GM18858 (cell line): ENCODE data around the gene SPRING1.
A peak's percentile ranks its signal among the peaks of the same experiment; 100 is the strongest.
"Not testable (repeated sequence)": the region's sequence is repeated elsewhere in the genome, so short reads cannot be mapped to it uniquely, and the experiment has no call there.

Experiments used
- ATAC-seq: cut with Tn5 transposase; IDR thresholded peaks from one replicate; pipeline ENCODE4 v1.9.1; 2021; ENCODE audit not compliant: unreplicated experiment

Gene SPRING1

GRCh38 chr12:116737774-116738657, at the start of gene SPRING1, which contains the start of gene RNFT2:
Gene SPRING1 (minus strand): TSS chr12:116738069. CDS start chr12:116737900, 169 bp downstream.
Gene RNFT2 (plus strand): TSS chr12:116738315. CDS start chr12:116740498, 2,183 bp downstream.
- ATAC-seq = peak; percentile 95

- ATAC-seq = no peak
Observed at GRCh38 chr12:116784238-116784612, 46.4 kb upstream of the SPRING1 start.

GRCh38 chr12:116783525-116784237, 45.8 kb upstream of the SPRING1 start:
- ATAC-seq = no peak

- no peak for ATAC-seq
Observed at GRCh38 chr12:116780942-116781341, 43.1 kb upstream of the SPRING1 start.

GRCh38 chr12:116779597-116779996, 41.7 kb upstream of the SPRING1 start:
- ATAC-seq = no peak

- ATAC-seq = no peak
Observed at GRCh38 chr12:116777245-116777644, 39.4 kb upstream of the SPRING1 start.

GRCh38 chr12:116774020-116774419, 36.2 kb upstream of the SPRING1 start:
- no peak for ATAC-seq

GRCh38 chr12:116773276-116773731, 35.4 kb upstream of the SPRING1 start:
- no peak for ATAC-seq

GRCh38 chr12:116771651-116772050, 33.8 kb upstream of the SPRING1 start:
- no peak for ATAC-seq

- ATAC-seq = no peak
Observed at GRCh38 chr12:116766746-116767145, 28.9 kb upstream of the SPRING1 start.

- ATAC-seq = no peak
Observed at GRCh38 chr12:116766285-116766684, 28.4 kb upstream of the SPRING1 start.

GRCh38 chr12:116765271-116765670, 27.4 kb upstream of the SPRING1 start:
- ATAC-seq = no peak

GRCh38 chr12:116761499-116761898, 23.6 kb upstream of the SPRING1 start:
- ATAC-seq = no peak

GRCh38 chr12:116760622-116761020, 22.8 kb upstream of the SPRING1 start:
- no peak for ATAC-seq

- no peak for ATAC-seq
Observed at GRCh38 chr12:116759783-116760621, 22.1 kb upstream of the SPRING1 start.

GRCh38 chr12:116754783-116755182, 16.9 kb upstream of the SPRING1 start:
- ATAC-seq = not testable (repeated sequence)

- not testable (repeated sequence) for ATAC-seq
Observed at GRCh38 chr12:116754097-116754496, 16.2 kb upstream of the SPRING1 start.

GRCh38 chr12:116750298-116750697, 12.4 kb upstream of the SPRING1 start:
- no peak for ATAC-seq

- no peak for ATAC-seq
Observed at GRCh38 chr12:116749884-116750283, 12.0 kb upstream of the SPRING1 start.

- no peak for ATAC-seq
Observed at GRCh38 chr12:116745554-116745953, 7.7 kb upstream of the SPRING1 start.

- ATAC-seq = no peak
Observed at GRCh38 chr12:116744766-116745165, 6.9 kb upstream of the SPRING1 start.
